HG02970 (cell line): ENCODE results near the gene TMEM184B.

ENCODE experiments used
- ATAC-seq: cut with Tn5 transposase; IDR thresholded peaks from one replicate; pipeline ENCODE4 v1.9.1; 2021; ENCODE audit warnings: mild to moderate bottlenecking, moderate library complexity, moderate number of reproducible peaks; ENCODE audit not compliant: unreplicated experiment, low FRiP score

Gene TMEM184B

DNA sequence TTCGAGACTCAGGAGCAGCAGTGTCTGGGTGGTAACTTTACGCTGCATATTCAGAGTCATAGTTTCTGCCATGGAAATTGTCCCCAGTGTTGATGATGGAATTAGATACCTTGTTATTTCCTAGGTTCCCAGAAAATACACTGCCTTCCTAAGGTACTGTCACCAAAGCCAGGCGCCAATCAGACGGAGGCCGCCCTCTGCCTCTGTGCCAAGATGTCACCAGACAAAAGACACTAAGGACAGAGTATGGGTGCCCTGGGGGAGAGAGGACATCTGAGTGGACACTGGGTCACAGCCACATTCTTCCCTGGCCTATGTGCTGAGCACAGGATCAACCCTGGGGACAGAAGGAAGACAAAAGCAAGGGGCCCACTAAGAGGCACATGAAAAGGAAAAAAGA is 102.3 kb downstream of the TMEM184B start:
- no peak for ATAC-seq
